Anterior cingulate cortex (tissue), 58 donors: ENCODE measurements around the gene KMT2C.
"Not testable (repeated sequence)": the region's sequence is repeated elsewhere in the genome, so short reads cannot be mapped to it uniquely, and the experiment has no call there.

ENCODE experiments used
- DNase-seq, 58 donors: peaks; one replicate each; lab custom pipeline; 2025; lab: John Stamatoyannopoulos, UW

KMT2C gene

DNA sequence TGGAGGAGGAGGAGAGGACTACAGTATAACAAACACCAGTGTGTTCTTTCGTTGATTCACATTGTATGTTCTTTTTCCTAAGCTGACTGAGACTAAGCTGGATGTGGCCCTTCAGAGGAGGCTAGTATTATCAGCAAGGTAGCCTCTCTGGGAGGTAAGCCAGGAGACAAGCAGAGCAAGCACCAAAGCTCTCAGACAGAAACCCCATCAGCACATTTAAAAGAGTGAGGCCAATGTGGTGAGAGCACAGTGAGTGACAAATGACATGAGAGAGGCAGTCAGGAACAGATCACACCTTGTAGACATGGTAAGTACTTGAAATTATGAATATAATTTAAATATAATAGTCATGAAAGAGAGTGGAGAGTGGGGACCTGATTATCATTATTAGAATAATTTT is 107.6 kb downstream of the KMT2C start:
- DNase-seq: no peak

DNA sequence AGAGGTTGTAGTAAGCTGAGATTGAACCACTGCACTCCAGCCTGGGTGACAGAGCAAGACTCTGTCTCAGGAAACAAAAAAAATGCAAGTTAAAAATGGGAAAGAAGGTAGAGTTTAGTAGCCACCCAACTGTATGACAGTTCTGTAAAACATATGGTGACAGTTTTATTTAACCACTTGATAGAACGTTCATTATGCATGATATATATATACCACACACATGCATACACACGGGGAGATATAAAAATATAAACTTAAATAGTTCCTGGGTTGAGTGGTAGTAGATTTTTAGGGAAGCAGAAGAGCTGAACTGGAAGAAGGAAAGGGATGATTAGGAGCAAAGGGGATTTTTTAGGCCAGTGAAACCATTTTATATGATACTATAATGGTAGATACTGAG is 120.0 kb downstream of the KMT2C start:
- no peak for DNase-seq

- DNase-seq: no peak
These were observed 121.8 kb downstream of the KMT2C start for GRCh38 chr7:152313831-152314604.

DNA sequence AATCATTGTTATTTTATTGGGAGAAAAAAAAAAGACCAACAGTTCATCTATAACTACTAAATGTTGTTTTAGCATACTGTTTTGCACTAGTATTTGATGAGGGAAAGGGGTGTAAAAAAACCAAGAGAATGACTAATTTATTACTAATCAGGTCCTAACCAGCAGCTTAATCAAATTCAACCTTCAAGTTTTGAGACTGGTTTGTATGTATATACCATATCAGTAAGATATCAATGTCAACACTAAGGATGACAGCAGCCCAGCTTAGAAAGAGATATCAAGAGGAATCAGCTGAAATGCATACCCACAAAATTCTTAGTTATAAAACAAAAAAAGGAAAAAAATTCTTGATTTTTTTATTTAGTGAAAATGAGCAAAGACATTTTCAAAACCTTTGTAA is 122.6 kb downstream of the KMT2C start:
- DNase-seq: no peak

GRCh38 chr7:152312316-152312715 is 123.5 kb downstream of the KMT2C start:
- DNase-seq: no peak

DNA sequence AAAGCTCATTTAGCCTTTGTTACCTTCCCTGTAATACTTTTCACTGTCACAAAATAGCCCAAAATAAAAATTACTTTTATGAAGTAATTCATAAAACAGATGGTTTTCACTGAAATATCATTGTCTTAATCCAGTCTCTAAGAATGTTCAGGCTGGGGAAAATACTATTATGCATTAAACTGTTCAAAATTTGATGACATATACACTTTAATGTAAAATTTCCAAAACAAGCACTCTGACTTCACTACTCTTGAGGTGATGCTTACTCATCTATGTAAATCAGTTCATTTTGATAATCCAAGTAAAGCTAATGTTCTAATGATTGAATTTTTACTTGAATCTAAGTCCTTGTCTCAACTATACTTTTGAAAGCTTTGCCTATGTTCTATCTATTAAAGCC is 127.9 kb downstream of the KMT2C start:
- DNase-seq: no peak

- not testable (repeated sequence) for DNase-seq
These were observed 136.2 kb downstream of the KMT2C start for GRCh38 chr7:152299542-152300143.

GRCh38 chr7:152292897-152293296 is 142.9 kb downstream of the KMT2C start:
- DNase-seq: no peak

GRCh38 chr7:152286972-152287371 is 148.8 kb downstream of the KMT2C start:
- not testable (repeated sequence) for DNase-seq

GRCh38 chr7:152286219-152286618 is 149.6 kb downstream of the KMT2C start:
- not testable (repeated sequence) for DNase-seq

DNA sequence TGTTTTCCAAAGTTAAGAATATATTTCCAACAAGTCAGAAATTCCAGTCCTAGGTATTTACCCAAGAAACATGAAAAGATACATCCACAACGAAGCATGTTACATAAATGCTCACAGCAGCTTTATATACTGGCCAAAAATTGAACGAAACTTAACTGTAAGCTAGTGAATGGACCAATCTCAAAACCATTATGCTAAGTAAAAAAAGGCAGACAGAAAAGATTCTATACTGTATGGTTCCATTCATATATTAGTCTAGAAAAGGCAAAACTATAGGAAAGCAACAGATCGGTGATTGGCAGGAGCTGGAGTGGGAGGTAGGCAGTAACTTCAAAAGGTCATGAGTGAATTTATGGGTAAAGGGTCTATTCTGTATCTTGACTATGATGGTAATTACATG is 150.8 kb downstream of the KMT2C start:
- DNase-seq: not testable (repeated sequence)

DNA sequence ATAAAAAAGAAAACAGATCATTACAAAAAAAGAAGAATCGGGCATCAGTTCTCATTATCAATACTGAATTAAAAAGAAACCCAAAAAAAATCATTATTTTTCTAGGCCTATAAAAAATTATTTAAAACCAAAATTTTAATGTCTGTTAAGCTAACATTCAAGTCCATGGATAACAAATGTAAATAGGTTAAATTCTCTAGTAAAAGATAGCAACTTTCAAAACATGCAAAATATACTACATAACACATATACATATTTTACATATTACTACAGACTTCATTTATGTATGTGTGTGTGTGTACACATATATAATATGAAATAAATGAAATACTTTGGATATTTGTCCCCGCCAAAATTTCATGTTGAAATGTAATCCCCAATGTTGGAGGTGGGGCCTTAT is 158.1 kb downstream of the KMT2C start:
- not testable (repeated sequence) for DNase-seq

- DNase-seq: not testable (repeated sequence)
These were observed 165.4 kb downstream of the KMT2C start for GRCh38 chr7:152270427-152270826.

DNA sequence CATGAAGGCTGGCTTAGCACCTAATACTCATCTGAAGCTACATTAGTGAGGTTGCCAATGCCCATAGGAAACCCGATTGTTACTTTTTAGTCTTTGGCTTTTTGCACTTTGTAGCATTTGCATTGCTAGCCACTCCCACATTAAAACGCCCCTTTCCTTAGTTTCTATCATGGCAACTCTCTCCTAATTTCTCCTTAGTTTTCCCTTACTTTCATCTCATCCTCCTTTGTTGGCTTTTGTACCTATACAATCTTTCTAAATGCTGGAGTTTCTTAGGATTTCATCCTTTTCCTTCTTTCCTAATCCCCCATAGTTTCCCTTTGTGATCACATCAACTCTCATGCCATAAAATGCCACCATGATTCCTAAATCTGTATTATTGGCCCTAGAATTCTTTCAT is 168.9 kb downstream of the KMT2C start:
- DNase-seq: not testable (repeated sequence)

GRCh38 chr7:152264915-152265314 is 170.9 kb downstream of the KMT2C start:
- DNase-seq: not testable (repeated sequence)

- DNase-seq: not testable (repeated sequence)
These were observed 173.7 kb downstream of the KMT2C start for GRCh38 chr7:152262146-152262545.

- DNase-seq: not testable (repeated sequence)
These were observed 176.2 kb downstream of the KMT2C start for GRCh38 chr7:152259645-152260044.

- DNase-seq: not testable (repeated sequence)
These were observed 188.0 kb downstream of the KMT2C start for GRCh38 chr7:152247851-152248250.

- not testable (repeated sequence) for DNase-seq
These were observed 190.4 kb downstream of the KMT2C start for GRCh38 chr7:152245417-152245816.

DNA sequence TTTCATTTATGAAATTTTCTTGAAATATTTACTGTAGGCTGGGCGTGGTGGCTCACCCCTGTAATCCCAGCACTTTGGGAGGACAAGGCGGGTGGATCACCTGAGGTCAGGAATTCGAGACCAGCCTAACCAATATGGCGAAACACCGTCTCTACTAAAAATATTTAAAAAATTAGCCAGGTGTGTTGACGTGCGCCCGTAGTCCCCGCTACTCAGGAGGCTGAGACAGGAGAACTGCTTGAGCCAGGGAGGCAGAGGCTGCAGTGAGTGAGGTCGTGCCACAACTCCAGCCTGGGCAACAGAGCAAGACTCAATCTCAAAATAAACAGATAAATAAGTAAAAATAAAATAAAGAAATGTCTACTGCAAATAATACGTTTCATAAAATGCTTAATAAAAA is 192.3 kb downstream of the KMT2C start:
- not testable (repeated sequence) for DNase-seq

DNA sequence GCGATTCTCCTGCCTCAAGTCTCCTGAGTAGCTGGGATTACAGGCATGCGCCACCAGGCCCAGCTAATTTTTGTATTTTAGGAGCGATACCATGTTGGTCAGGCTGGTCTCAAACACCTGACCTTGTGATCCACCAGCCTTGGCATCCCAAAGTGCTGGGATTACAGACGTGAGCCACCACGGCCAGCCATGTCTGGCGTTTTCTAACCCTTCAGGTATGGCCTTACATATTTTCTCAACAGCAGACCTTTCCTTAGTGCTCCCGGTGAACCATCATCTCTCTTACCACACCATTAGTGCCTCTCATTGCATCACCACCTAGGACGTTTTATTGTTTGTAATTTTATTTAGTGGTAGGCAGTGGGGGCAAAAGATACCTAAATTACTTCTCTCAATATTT is 194.5 kb downstream of the KMT2C start:
- not testable (repeated sequence) for DNase-seq

- DNase-seq: not testable (repeated sequence)
These were observed 199.5 kb downstream of the KMT2C start for GRCh38 chr7:152236306-152236705.
